GM15510 (cell line): Measurements from ENCODE around the gene PDF.

Source experiments
- POLR2A ChIP-seq: IDR thresholded peaks from 3 replicates; pipeline ENCODE4 v1.6.1; 2011; ENCODE audit warnings: borderline replicate concordance; ENCODE audit not compliant: insufficient read length; ENCODE audit errors: extremely low read depth

The PDF gene

DNA sequence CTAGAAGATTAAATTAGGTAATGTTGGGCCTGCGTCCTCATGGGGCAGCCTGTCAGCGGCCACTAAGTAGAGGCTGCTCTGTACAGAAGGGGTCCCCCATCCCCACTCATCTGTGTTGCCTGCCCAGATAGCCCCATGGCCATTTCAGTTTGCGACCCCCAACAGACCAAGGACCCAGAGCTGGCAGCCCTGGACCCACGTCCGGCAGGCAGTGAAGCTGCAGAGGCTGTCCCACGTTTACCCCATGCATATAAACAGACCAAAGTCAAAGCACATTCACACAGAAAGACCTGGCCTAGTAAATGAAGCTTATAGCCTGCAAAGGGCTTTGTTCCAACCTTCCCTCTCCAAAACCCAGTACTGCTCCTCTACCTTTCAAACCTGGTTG is 4.6 kb downstream of the PDF start:
- TF ChIP-seq POLR2A, result no peak

DNA sequence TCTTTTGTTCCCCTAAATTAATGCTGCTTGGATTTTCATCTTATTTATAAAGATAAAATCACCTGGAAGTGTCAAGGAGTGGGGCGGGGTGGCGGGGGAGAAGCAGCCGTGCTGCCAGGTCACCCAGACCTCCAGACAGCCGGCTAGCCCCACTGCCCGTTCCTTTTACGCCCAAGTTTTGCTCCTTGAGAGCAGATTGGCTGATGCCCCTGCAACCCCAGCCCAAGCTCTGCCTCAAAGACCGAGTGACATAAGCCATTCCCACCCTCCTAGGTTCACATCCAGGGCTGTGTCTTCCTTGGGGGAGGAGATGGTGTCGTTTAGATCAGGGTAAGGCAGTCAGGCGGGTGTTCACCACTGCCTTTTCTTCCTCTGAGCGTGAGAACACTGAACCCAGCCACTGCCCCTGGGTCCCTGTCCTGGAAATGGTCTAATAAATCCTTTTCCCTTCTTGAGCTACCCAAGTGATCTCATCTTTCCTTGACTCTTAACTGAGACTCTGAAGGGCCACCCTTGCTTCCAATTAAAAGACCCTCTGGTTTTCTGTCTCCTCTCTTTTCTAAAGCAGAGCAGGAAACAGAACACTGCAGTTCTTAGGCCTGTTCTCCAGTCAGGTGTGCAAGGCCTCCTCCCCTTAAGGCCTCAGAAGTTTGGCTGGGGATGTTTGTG is 5.7 kb downstream of the PDF start:
- no peak for TF ChIP-seq POLR2A

DNA sequence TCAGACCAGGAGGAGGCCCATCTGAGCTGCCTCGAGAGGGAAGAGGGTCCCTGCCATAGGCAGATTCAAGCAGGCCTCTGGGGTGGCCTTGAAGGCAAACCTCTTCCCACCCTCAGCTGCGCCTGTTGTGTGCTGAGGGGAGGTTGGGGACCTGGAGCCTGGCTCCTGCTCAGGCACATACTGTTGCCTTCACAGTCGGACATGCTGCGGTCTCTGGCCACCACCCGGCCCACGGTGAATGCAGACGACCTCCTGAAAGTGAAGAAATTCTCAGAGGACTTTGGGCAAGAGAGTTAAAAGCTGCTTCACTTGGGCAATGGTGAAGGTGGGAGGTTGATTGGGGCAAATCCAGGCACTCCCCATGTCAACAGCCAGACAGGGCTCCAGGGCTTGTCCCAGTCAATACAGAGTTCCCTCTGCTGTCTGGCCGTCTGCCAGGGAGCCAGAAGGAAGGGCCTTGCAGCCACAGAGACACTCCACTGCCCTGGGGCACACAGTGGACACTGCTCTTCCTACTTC is 6.3 kb downstream of the PDF start:
- no peak for TF ChIP-seq POLR2A

DNA sequence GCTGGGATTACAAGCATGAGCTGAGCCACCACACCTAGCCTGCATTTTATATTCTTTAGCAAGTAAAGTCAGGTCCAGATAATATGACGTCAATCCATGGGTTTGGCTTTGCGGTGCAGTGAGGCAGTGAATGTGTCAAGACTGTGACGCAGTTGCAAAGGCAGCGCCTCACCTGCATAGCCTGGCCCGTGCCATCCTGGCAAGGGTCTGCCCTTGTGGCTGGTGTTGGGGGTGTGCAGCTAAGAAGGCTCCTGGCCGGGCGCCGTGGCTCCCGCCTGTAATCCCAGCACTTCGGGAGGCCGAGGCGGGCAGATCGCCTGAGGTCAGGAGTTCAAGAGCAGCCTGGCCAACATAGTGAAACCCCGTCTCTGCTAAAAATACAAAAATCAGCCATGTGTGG is 7.0 kb downstream of the PDF start:
- no peak for TF ChIP-seq POLR2A

DNA sequence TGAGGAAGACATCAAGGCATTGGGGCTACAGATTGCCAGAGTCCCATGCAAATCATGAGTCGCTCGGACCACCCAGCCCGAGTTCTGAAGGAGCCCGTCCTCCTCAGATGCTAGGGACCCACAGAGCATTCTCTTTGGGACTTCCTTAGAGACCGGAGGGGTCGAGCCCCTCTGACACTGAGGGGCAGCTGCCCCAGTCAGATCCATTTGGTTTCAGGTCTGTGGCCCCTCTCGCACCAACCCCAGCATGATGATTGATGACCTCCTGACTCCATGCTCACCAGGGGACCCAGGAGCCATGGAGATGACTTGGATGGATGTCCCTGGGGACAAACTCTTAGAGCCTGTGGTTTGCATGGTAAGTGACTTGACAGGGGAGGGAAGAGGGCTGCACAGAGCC is 8.0 kb downstream of the PDF start:
- no peak for TF ChIP-seq POLR2A

DNA sequence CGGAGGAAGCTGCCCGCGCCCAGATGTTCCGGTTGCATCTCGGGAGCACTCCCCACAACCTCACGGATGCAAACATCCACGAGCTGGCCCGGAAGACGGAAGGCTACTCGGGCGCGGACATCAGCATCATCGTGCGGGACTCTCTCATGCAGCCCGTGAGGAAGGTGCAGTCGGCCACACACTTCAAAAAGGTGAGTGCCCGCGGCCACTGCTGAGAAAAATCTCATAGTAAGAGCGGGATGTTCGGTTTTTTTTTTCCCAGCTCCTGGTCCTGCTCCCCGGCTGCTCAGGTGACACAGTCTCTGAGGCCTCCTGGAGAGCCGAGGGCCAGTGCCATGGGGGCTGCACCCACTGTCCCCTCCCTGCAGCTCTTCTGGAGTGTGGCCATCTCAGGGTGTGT is 9.3 kb downstream of the PDF start:
- no peak for TF ChIP-seq POLR2A

DNA sequence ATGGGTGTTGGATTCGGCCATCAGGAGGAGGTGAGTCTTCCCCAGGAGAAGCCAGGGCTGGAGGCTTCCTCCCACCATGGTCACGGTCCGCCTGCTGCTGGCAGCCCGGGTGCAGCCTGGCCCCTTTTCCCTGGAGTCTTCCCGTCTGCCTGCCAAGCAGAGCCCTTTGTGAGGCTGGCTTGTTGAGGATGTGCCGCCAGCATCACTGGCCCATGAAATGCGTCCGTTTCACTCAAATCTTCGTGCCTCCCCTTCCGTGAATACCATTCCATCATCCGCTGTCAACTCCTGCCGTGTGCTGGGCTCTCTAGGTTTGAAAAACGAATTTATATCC is 9.7 kb downstream of the PDF start:
- TF ChIP-seq POLR2A, result no peak

DNA sequence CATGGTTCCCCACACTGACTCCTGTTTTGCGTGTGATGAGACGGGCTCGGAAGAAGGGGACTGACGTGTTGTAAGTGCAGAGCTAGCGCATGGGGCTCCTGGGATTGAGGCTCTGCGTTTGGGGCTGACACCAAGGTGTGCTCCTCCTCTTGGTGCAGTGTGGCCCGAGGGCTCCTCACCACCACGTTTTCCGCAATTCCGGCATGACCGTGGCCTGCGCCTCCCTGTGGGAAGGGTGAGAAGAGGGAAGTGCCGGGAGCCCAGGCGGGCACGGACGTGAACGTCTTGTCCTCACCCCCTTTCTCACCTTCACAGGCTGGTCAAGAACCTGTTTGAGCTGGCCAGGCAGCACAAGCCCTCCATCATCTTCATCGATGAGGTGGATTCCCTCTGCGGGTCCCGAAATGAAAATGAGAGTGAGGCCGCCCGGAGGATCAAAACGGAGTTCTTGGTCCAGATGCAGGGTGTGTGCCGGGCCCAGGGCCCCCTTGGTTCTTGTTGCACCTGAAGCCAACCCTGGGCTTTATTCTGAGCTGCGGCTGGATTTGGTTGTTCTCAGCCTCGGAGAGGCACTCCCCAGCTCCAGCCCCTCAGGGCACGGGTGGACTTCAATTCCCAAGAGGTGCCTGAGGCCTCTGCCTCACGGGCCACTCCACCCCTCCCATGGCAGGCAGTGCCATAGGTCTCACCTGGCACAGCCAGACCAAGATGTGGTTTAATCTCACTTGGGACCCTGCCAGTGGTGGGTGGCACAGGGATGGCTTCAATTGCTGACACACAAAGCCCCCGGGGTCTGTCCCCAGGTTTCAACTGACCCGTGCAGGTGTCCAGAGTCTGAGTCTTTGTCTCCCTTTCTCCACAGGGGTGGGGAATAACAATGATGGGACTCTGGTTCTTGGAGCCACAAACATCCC is 10.3 kb downstream of the PDF start:
- TF ChIP-seq POLR2A, result no peak

DNA sequence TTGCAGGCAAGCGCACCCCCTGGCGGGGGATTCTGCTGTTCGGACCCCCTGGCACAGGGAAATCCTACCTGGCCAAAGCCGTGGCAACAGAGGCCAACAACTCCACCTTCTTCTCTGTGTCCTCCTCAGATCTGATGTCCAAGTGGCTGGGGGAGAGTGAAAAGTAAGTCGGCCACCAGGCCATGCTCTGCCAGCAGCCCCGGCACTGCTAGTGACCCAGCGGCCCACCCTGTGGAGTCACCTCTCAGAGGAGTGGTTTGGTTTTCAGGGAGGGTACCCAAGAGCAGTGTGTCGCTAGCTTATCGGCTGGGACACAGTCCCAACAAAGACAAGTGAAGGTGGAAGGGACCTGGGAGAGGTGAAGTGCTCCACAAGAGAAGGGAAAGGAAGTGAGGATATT is 11.0 kb downstream of the PDF start:
- no peak for TF ChIP-seq POLR2A

DNA sequence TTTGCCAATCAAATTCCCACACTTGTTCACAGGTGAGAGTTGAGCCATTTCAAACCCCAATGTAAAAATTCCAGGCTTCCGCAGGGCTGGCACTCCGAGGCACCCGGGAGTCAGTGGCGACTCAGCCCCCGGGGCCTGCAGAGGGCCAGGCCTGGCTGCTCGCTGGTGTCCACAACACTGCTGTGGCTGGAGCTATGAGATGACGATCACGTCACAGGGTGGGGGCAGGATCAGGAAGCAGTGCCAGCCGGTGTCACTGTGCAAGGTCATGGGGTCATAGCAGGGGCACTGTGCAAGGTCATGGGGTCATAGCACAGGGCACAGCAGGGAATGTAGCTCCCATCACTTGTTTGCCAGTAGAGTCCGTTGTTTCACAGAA is 11.5 kb downstream of the PDF start:
- TF ChIP-seq POLR2A, result no peak

DNA sequence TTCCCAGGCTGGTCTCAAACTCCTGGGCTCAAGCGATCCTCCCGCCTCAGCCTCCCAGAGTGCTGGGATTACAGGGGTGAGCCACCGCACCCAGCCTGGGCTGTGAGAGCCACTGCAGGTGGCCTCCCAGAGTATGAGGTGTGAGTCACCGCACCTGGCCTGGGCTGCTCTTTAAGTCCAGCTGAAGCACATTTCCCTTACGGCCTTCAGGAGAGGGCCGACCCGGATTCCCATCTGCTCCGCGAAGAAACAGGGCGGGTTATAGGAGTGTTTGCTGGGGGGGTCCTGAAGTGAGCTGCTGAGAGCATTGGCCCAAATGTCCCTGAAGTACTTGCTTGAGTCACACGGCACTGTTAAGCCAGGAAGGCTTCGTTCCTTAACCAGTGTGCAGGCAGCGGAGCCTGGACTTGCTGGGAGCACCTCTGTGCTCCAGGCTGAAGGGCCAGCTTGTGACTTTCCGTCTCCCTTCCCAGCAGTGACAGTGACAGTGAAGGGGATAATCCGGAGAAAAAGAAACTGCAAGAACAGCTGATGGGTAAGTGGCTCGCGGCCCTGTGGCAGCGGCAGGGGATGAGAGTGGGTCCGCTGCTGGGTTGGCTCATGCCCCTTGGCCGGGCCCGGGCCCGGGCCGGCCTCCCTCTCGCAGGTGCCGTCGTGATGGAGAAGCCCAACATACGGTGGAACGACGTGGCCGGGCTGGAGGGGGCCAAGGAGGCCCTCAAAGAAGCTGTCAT is 12.0 kb downstream of the PDF start:
- no peak for TF ChIP-seq POLR2A

DNA sequence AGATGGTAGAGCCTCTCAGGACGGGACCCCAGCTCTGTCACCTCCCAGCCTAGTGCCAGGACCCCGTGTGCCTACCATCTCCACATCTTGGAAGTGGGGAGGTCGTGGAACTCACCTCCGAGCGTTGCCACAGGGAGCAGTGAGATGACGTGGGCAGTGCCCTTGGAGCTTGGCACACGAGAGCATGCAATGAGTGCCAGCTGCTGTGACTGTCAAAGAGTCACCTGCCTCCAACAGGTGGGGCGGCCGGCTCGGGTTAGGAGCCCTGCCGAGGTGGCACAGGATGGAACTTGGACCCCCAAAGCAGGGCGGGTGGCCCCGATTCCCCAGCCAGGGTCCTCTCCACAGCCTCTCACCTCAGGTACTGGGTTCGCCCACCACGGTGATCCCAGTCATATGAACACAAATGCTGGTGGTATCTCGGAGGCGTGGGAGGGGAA is 13.8 kb downstream of the PDF start:
- no peak for TF ChIP-seq POLR2A

DNA sequence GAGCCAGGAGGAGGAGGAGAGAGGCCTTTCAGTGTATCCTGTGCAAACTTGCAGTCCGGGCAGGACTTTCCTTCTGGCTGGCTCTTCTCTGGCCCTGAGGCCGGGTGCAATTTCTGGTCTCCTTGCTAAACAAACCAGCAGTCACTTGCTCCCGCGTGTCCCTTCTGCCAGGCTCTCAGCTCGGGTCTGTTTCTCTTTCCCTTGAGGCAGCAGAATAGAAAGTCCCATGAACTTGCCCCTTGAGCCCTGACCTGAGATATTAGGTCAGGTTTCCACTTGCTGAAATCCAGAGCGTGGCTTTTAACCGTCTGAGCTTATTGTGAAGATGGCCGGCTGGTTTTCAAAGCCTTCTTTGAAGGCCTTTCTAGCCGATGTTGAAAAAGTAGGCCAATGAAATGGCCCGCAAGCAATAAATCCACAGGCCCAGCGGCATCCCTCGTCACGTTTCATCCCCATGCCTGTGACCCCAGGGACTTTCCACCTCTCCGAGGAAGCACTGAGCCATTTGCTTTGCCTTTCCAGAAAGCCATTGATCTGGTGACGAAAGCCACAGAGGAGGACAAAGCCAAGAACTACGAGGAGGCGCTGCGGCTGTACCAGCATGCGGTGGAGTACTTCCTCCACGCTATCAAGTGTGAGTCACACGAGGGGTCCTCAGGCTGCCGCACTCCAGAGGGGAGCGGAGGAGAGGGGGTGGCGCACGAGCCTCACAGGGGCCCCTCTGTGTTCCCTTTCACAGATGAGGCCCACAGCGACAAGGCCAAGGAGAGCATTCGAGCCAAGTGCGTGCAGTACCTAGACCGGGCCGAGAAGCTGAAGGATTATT is 14.7 kb downstream of the PDF start:
- no peak for TF ChIP-seq POLR2A

DNA sequence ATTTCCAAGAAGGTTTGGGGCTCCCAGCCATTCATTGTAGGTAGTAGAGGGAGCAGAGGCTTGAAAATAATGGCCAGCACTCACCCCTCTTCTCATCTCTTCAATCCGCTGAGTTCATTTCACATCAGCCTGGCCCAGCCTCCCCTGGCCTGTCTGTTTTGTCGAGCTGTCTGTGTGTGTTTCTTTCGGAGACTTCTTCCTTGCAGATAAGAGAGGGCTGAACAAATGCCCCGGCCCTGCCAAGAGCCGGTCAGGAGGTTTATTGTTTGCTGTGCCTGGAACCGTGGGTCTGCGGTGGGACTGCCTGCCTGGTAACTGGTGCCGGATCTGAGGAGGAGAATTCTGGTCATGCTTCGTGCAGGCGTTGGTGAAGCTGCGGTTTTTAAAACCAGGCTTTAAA is 15.9 kb downstream of the PDF start:
- TF ChIP-seq POLR2A, result no peak
